Upper lobe of left lung (tissue), 6 donors: Measurements from ENCODE around the gene DNAH9. TPM values are rescaled to one million over a fixed set of nuclear protein-coding genes. Genes with fewer than 3 reads are reported as not detected.

Experiments
- ATAC-seq, 2 donors: fragments of 200-7000 bp; cut with Tn5 transposase; one replicate each; pipeline ENCODE4 v1.9.1; 2022; ENCODE audit warnings: mild to moderate bottlenecking in 2 of 2, moderate library complexity in 2 of 2; ENCODE audit not compliant: low FRiP score in 2 of 2
- DNase-seq, 2 donors: peaks; one replicate each; pipeline ENCODE4 v3.0.0-alpha.2; 2019 to 2020
- H3K27ac ChIP-seq, 4 donors: fragments of 200-600 bp; sonication (generic); one replicate each; pipeline ENCODE4 v1.5.1; 2016 to 2019
- H3K27me3 ChIP-seq, 4 donors: fragments of 200-600 bp; sonication (generic); one replicate each; pipeline ENCODE4 v1.5.1; 2017 to 2019
- H3K36me3 ChIP-seq, 4 donors: fragments of 200-600 bp; sonication (generic); one replicate each; pipeline ENCODE4 v1.5.1; 2016 to 2019
- H3K4me1 ChIP-seq, 4 donors: fragments of 200-600 bp; sonication (generic); one replicate each; pipeline ENCODE4 v1.5.1; 2018 to 2019
- H3K4me3 ChIP-seq, 4 donors: fragments of 200-600 bp; sonication (generic); one replicate each; pipeline ENCODE4 v1.5.1; 2017 to 2019; ENCODE audit warnings: mild to moderate bottlenecking in 2 of 4, moderate library complexity in 1 of 4
- H3K9me3 ChIP-seq, 4 donors: fragments of 200-600 bp; sonication (generic); one replicate each; pipeline ENCODE4 v1.5.1; 2018 to 2019
- CTCF ChIP-seq, 6 experiments: fragments of 450-650 bp in 4 of 6; fragments of 200-600 bp in 2 of 6; sonication (generic) in 2 of 6; IDR thresholded peaks; one replicate each; pipeline ENCODE4 v1.5.1; 2016 to 2019; ENCODE audit warnings: antibody characterized with exemption in 6 of 6
- EP300 ChIP-seq, 4 donors: sonication (generic); formaldehyde crosslinking; IDR thresholded peaks; one replicate each; pipeline ENCODE4 v1.5.1; 2017; ENCODE audit warnings: antibody characterized with exemption in 4 of 4, control low read depth in 2 of 4
- POLR2A ChIP-seq, 4 donors: fragments of 450-650 bp; IDR thresholded peaks; one replicate each; pipeline ENCODE4 v1.5.1; 2016 to 2017; ENCODE audit warnings: antibody characterized with exemption in 4 of 4, mild to moderate bottlenecking in 2 of 4
- POLR2AphosphoS5 ChIP-seq, 2 donors: sonication (generic); formaldehyde crosslinking; IDR thresholded peaks; one replicate each; pipeline ENCODE4 v1.5.1; 2017; ENCODE audit warnings: antibody characterized with exemption in 2 of 2
- WGBS, 2 donors: methylation state at CpG; one replicate each; pipeline ENCODE4 v1.1.5; 2017 to 2018; 5-methylcytosine and 5-hydroxymethylcytosine counted together
- total RNA-seq, 6 donors: library from RNA; depleted of rRNA in 4 of 6; stranded (reverse); fragments of >200 nt in 4 of 6; gene quantifications; one replicate each; pipeline versions ENCODE4 v1.1.0 to v1.2.1, GENCODE V29; 2016 to 2021
- donor health status: DM: no; HTN: no; CAD: no; lungs with moderate emphysema.
- donor health status: DM: no; HTN: yes; CAD: no; lungs with severe emphysema.

Gene DNAH9
- total RNA-seq, 6 donors from 2014 or later, result 0.92 to 42.6 (median 14.8) TPM

GRCh38 chr17:11950771-11951519, 352.7 kb downstream of the DNAH9 start:
- TF ChIP-seq POLR2AphosphoS5 (IDR thresholded peaks at IDR 0.05) (no peak), CTCF (IDR thresholded peaks at IDR 0.05) (no peak), POLR2A (IDR thresholded peaks at IDR 0.05) (no peak), EP300 (IDR thresholded peaks at IDR 0.05) (no peak)
- H3K27me3 ChIP-seq, result no peaks in the 10 kb centered on the region
- whole genome bisulfite sequencing, 2 donors, result 66 to 78% methylated on average over 7 of the region's 7 CpGs
- H3K27ac ChIP-seq, result no peak overlapping the region
- no peak for ATAC-seq
- peaks cover 0 to 20% (median 8%) of the 10 kb centered on the region in 4 donors for H3K9me3 ChIP-seq
- H3K36me3 ChIP-seq, result no peaks in the 10 kb centered on the region
- DNase-seq, result no peak
- no peak overlapping the region for H3K4me3 ChIP-seq
- peaks cover 0 to 9% (median 0%) of the 10 kb centered on the region in 4 donors for H3K4me1 ChIP-seq

- DNase-seq, result no peak
- ATAC-seq, result no peak
- H3K4me1 ChIP-seq, result peaks cover 0 to 9% (median 0%) of the 10 kb centered on the region in 4 donors
- H3K4me3 ChIP-seq, result no peak overlapping the region
- peaks cover 0 to 20% (median 8%) of the 10 kb centered on the region in 4 donors for H3K9me3 ChIP-seq
- no peaks in the 10 kb centered on the region for H3K36me3 ChIP-seq
- TF ChIP-seq POLR2A (IDR thresholded peaks at IDR 0.05) (no peak), POLR2AphosphoS5 (IDR thresholded peaks at IDR 0.05) (no peak), EP300 (IDR thresholded peaks at IDR 0.05) (no peak), CTCF (IDR thresholded peaks at IDR 0.05) (no peak)
- WGBS, 2 donors, result 93 to 100% methylated on average over 3 of the region's 3 CpGs
- H3K27me3 ChIP-seq, result no peaks in the 10 kb centered on the region
- H3K27ac ChIP-seq, result no peak overlapping the region
Observed at GRCh38 chr17:11952610-11953009, 354.3 kb downstream of the DNAH9 start.

- no peak for TF ChIP-seq CTCF (IDR thresholded peaks at IDR 0.05)
- TF ChIP-seq POLR2A (IDR thresholded peaks at IDR 0.05), result no peak
- TF ChIP-seq POLR2AphosphoS5 (IDR thresholded peaks at IDR 0.05), result no peak
- Histone ChIP-seq H3K27me3 (no peaks in the 10 kb centered on the region), H3K9me3 (peaks cover 0 to 20% (median 8%) of the 10 kb centered on the region in 4 donors), H3K36me3 (no peaks in the 10 kb centered on the region), H3K4me3 (no peak overlapping the region), H3K27ac (no peak overlapping the region), H3K4me1 (peaks cover 0 to 3% (median 0%) of the 10 kb centered on the region in 4 donors)
- ATAC-seq (no peak), DNase-seq (no peak)
- 91 to 100% methylated on average over 1 of the region's 1 CpG for WGBS, 2 donors
Observed at GRCh38 chr17:11953924-11954323, 355.7 kb downstream of the DNAH9 start.

- no peak overlapping the region for H3K4me3 ChIP-seq
Observed at GRCh38 chr17:11954936-11955335, 356.7 kb downstream of the DNAH9 start.

More at GRCh38 chr17:11954936-11955335, 356.7 kb downstream of the DNAH9 start:
- no peak for DNase-seq
- Histone ChIP-seq H3K36me3 (no peaks in the 10 kb centered on the region), H3K27me3 (no peaks in the 10 kb centered on the region), H3K4me1 (no peaks in the 10 kb centered on the region), H3K27ac (no peak overlapping the region), H3K9me3 (peaks cover 0 to 20% (median 8%) of the 10 kb centered on the region in 4 donors)
- TF ChIP-seq EP300 (IDR thresholded peaks at IDR 0.05), result no peak
- no peak for TF ChIP-seq CTCF (IDR thresholded peaks at IDR 0.05)
- no peak for TF ChIP-seq POLR2A (IDR thresholded peaks at IDR 0.05)
- no peak for TF ChIP-seq POLR2AphosphoS5 (IDR thresholded peaks at IDR 0.05)
- ATAC-seq, result no peak
